Heart left ventricle (tissue), 16 donors: Measurements from ENCODE around the gene FAM180A. TPM values are rescaled to one million over a fixed set of nuclear protein-coding genes. Genes with fewer than 3 reads are reported as not detected.
A peak's percentile ranks its signal among the peaks of the same experiment; 100 is the strongest.

Experiments
- ATAC-seq, 4 donors: fragments of 200-7000 bp; cut with Tn5 transposase; one replicate each; pipeline ENCODE4 v1.9.1; 2020 to 2022; ENCODE audit warnings: moderate library complexity in 4 of 4, mild to moderate bottlenecking in 3 of 4, moderate number of reproducible peaks in 1 of 4
- DNase-seq, 5 donors: peaks; one replicate each; pipeline ENCODE4 v3.0.0-alpha.2; 2020
- H3K27ac ChIP-seq, 12 donors: fragments of 200-600 bp; sonication (generic) in 4 of 12; one replicate each; pipeline versions ENCODE4 v1.5.0 to v1.8.0; 2016 to 2022; ENCODE audit warnings: mild to moderate bottlenecking in 2 of 12
- H3K27me3 ChIP-seq, 9 donors: fragments of 200-600 bp; sonication (generic) in 2 of 9; one replicate each; pipeline versions ENCODE4 v1.5.1 to v1.8.0; 2016 to 2022; ENCODE audit warnings: mild to moderate bottlenecking in 3 of 9
- H3K36me3 ChIP-seq, 9 donors: fragments of 200-600 bp; sonication (generic) in 2 of 9; one replicate each; pipeline versions ENCODE4 v1.5.0 to v1.8.0; 2018 to 2022; ENCODE audit warnings: mild to moderate bottlenecking in 2 of 9
- H3K4me1 ChIP-seq, 12 donors: fragments of 200-600 bp; sonication (generic) in 4 of 12; one replicate each; pipeline versions ENCODE4 v1.5.0 to v1.8.0; 2016 to 2022; ENCODE audit warnings: mild to moderate bottlenecking in 3 of 12
- H3K4me3 ChIP-seq, 12 donors: fragments of 200-600 bp; sonication (generic) in 4 of 12; one replicate each; pipeline versions ENCODE4 v1.5.0 to v1.8.0; 2017 to 2022; ENCODE audit warnings: mild to moderate bottlenecking in 9 of 12, moderate library complexity in 4 of 12
- H3K9me3 ChIP-seq, 12 donors: fragments of 200-600 bp; sonication (generic) in 4 of 12; one replicate each; pipeline versions ENCODE4 v1.5.0 to v1.8.0; 2016 to 2022; ENCODE audit warnings: mild to moderate bottlenecking in 1 of 12
- CTCF ChIP-seq, 12 donors: fragments of 200-600 bp; sonication (generic) in 4 of 12; IDR thresholded peaks; one replicate each; pipeline versions ENCODE4 v1.5.0 to v1.8.0; 2018 to 2022; ENCODE audit warnings: antibody characterized with exemption in 12 of 12, mild to moderate bottlenecking in 5 of 12
- POLR2A ChIP-seq, 2 donors: fragments of 450-650 bp; IDR thresholded peaks; one replicate each; pipeline ENCODE4 v1.6.1; 2017; ENCODE audit warnings: antibody characterized with exemption in 2 of 2, mild to moderate bottlenecking in 2 of 2, moderate library complexity in 2 of 2
- WGBS, 4 donors: extraction: QIAGEN DNeasy Blood & Tissue Kit in 2 of 4; methylation state at CpG; one replicate each; pipeline versions ENCODE4 v1.1.5 to v1.1.7; 2013 to 2018; 5-methylcytosine and 5-hydroxymethylcytosine counted together
- intact Hi-C, 10 donors: fragments of 100-400 bp; cut with DNase I; formaldehyde crosslinking; loops; one replicate each; pipeline versions ENCODE4 v1.11.1 to v1.14.2; 2022
- polyA plus RNA-seq, 2 donors: library from polyadenylated mRNA; stranded (reverse); fragments of 200-250 nt; gene quantifications; one replicate each; pipeline ENCODE4 v1.2.3, GENCODE V29; 2013
- total RNA-seq, 9 donors: library from RNA; depleted of rRNA in 2 of 9; stranded (reverse); fragments of >200 nt in 2 of 9; fragmentation: NEBNext Ultra II Directional in 3 of 9; extraction: Animal tissue kit (Norgen Biotek cat#: 25700) in 3 of 9; gene quantifications; one replicate each; pipeline versions ENCODE4 v1.1.0 to v1.2.4, GENCODE V29; 2016 to 2023
- donor health status: ischemic (EF 13 %, LVEDD 7.1; RV severe dilation, severe dysfunction).
- donor health status: healthy with polysubstance abuse.
- donor health status: DM: no; HTN: yes; CAD: no.
- donor health status: DM: no; HTN: no; CAD: no.
- donor health status: ischemic (EF 25% LVEDD 6.9; RV normal size, moderate dysfunction).
- donor health status: ischemic (EF 25% LVEDD 5.7; RV mildly dilated, moderate dysfunction).
- donor health status: healthy.
- donor health status: DM: yes; HTN: yes; CAD: no.
- donor health status: ischemic (EF 35%, LVEDD 5.7; RV mildly dilated, moderate dysfunction).
- donor health status: nonischemic (EF 11% LVEDD 7.7; RV severe dilation, severe dysfunction).
- donor health status: DM: yes; HTN: yes; CAD: no.
- donor health status: PGD.
- donor health status: ischemic (EF 29% LVEDD 5.4; RV normal size, mild dysfunction).
- donor health status: nonischemic (EF 23%, LVEDD 6.1; RV moderate dilation, normal function).

Gene FAM180A
- total and polyA plus RNA-seq, 11 donors: 7.9 to 63.5 (median 20.8) TPM

GRCh38 chr7:135734343-135734689 lies 14.3 kb downstream of the FAM180A start:
- peaks cover 0 to 27% (median 4%) of the 10 kb centered on the region in 12 donors for H3K4me1 ChIP-seq
- intact Hi-C loops: no loop called here
- no peak overlapping the region for H3K4me3 ChIP-seq
- no peaks in the 10 kb centered on the region for H3K27me3 ChIP-seq
- no peak overlapping the region for H3K27ac ChIP-seq
- peaks cover 0 to 48% (median 10%) of the 10 kb centered on the region in 9 donors for H3K36me3 ChIP-seq
- DNase-seq (no peak), ATAC-seq (no peak)
- H3K9me3 ChIP-seq: no peaks in the 10 kb centered on the region
- TF ChIP-seq CTCF (IDR thresholded peaks at IDR 0.05): no peak
- TF ChIP-seq POLR2A (IDR thresholded peaks at IDR 0.05): no peak
- 88 to 100% (median 95%) methylated on average over 1 of the region's 1 CpG for WGBS, 4 donors

- Histone ChIP-seq H3K4me1 (peaks cover 0 to 28% (median 4%) of the 10 kb centered on the region in 12 donors), H3K36me3 (peaks cover 0 to 48% (median 10%) of the 10 kb centered on the region in 9 donors), H3K27me3 (no peaks in the 10 kb centered on the region), H3K27ac (no peak overlapping the region), H3K9me3 (no peaks in the 10 kb centered on the region), H3K4me3 (no peak overlapping the region)
- TF ChIP-seq POLR2A (IDR thresholded peaks at IDR 0.05) (no peak), CTCF (IDR thresholded peaks at IDR 0.05) (no peak)
- DNase-seq (no peak), ATAC-seq (peak in 1 of 4 donors; percentile 27)
- 92 to 96% (median 94%) methylated on average over 17 to 21 of the region's 21 CpGs for WGBS, 4 donors
- intact Hi-C loops: no loop called here
These were observed 14.8 kb downstream of the FAM180A start for GRCh38 chr7:135733603-135734342.

- peaks cover 0 to 20% (median 2%) of the 10 kb centered on the region in 12 donors for H3K4me1 ChIP-seq
- peaks cover 0 to 40% (median 10%) of the 10 kb centered on the region in 9 donors for H3K36me3 ChIP-seq
- no peak for TF ChIP-seq CTCF (IDR thresholded peaks at IDR 0.05)
- no peak for TF ChIP-seq POLR2A (IDR thresholded peaks at IDR 0.05)
- DNase-seq (no peak), ATAC-seq (no peak)
- H3K9me3 ChIP-seq: no peaks in the 10 kb centered on the region
- 70 to 80% (median 74%) methylated on average over 4 of the region's 4 CpGs for WGBS, 4 donors
- no peak overlapping the region for H3K4me3 ChIP-seq
- no peaks in the 10 kb centered on the region for H3K27me3 ChIP-seq
- intact Hi-C loops: no loop called here
- H3K27ac ChIP-seq: no peak overlapping the region
These were observed 17.5 kb downstream of the FAM180A start for GRCh38 chr7:135731131-135731530.

- peaks cover 0 to 24% (median 9%) of the 10 kb centered on the region in 9 donors for H3K36me3 ChIP-seq
- 80 to 92% (median 85%) methylated on average over 5 of the region's 5 CpGs for WGBS, 4 donors
- TF ChIP-seq POLR2A (IDR thresholded peaks at IDR 0.05) (no peak), CTCF (IDR thresholded peaks at IDR 0.05) (no peak)
- no peaks in the 10 kb centered on the region for H3K9me3 ChIP-seq
- no peak overlapping the region for H3K4me3 ChIP-seq
- intact Hi-C loops: no loop called here
- peaks cover 0 to 20% (median 2%) of the 10 kb centered on the region in 12 donors for H3K4me1 ChIP-seq
- ATAC-seq (no peak), DNase-seq (no peak)
- no peak overlapping the region for H3K27ac ChIP-seq
- H3K27me3 ChIP-seq: no peaks in the 10 kb centered on the region
These were observed 19.4 kb downstream of the FAM180A start for GRCh38 chr7:135729230-135729629.
